IPS-15b (cell line): ENCODE data around the gene KLHL22.

Source experiments
- H3K27me3 ChIP-seq: one replicate; pipeline ENCODE4 v1.6.1; 2013; ENCODE audit warnings: low read length; ENCODE audit not compliant: control insufficient read depth, insufficient read depth
- H3K36me3 ChIP-seq: one replicate; pipeline ENCODE4 v1.6.1; 2013; ENCODE audit warnings: low read length; ENCODE audit not compliant: control insufficient read depth, insufficient read depth
- H3K4me1 ChIP-seq: one replicate; pipeline ENCODE4 v1.6.1; 2013; ENCODE audit warnings: mild to moderate bottlenecking, low read length; ENCODE audit not compliant: control insufficient read depth, insufficient read depth
- H3K4me3 ChIP-seq: one replicate; pipeline ENCODE4 v1.5.1; 2013; ENCODE audit warnings: low read depth, low read length
- H3K9ac ChIP-seq: one replicate; pipeline ENCODE4 v1.6.1; 2013; ENCODE audit warnings: low read depth, mild to moderate bottlenecking, low read length
- H3K9me3 ChIP-seq: one replicate; pipeline ENCODE4 v1.6.1; 2013; ENCODE audit warnings: mild to moderate bottlenecking, low read length; ENCODE audit not compliant: control insufficient read depth, insufficient read depth

The KLHL22 gene

DNA sequence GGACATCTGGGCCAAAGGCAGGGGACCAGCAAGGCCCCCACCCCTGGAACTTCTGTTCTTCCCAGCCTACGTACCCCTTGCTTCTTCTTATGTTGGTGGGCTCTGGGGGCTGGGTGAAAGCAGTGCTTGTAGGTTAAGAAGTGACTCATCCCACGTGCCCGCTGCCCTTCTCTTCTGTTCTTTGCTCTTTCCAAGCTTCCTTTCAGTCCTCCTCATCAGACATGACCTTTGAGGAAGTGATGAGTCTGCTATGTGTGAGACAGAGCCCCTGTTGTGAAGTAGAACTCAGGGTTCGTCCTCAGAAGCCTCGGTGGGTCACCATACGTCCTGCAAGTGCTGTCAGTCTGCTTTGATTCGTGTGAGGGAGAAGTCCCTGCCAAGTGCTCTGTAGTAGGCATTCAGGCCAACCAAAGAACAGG is 24.5 kb upstream of the KLHL22 start:
- Histone ChIP-seq H3K4me3 (no peak overlapping the region), H3K9ac (no peak overlapping the region), H3K9me3 (no peaks in the 10 kb centered on the region), H3K27me3 (no peaks in the 10 kb centered on the region), H3K4me1 (no peaks in the 10 kb centered on the region), H3K36me3 (peaks cover 11% of the 10 kb centered on the region)

DNA sequence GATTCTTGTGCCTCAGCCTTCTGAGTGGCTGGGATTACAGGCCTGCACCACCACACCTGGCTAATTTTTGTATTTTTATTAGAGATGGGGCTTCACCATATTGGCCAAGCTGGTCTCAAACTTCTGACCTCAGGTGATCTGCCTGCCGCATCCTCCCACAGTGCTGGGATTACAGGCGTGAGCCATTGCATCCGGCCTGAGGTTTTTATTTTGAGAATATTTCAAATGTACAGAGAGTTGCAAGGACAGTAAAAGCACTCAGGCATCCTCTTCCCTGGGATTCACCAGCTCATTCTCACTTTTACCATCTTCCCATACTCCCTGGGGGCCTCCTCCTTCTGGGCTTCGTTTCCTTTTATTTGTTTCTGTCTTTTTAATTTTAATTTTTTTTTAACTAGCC is 24.0 kb upstream of the KLHL22 start:
- Histone ChIP-seq H3K27me3 (no peaks in the 10 kb centered on the region), H3K9ac (no peak overlapping the region), H3K36me3 (peaks cover 16% of the 10 kb centered on the region), H3K4me1 (no peaks in the 10 kb centered on the region), H3K9me3 (no peaks in the 10 kb centered on the region), H3K4me3 (no peak overlapping the region)

DNA sequence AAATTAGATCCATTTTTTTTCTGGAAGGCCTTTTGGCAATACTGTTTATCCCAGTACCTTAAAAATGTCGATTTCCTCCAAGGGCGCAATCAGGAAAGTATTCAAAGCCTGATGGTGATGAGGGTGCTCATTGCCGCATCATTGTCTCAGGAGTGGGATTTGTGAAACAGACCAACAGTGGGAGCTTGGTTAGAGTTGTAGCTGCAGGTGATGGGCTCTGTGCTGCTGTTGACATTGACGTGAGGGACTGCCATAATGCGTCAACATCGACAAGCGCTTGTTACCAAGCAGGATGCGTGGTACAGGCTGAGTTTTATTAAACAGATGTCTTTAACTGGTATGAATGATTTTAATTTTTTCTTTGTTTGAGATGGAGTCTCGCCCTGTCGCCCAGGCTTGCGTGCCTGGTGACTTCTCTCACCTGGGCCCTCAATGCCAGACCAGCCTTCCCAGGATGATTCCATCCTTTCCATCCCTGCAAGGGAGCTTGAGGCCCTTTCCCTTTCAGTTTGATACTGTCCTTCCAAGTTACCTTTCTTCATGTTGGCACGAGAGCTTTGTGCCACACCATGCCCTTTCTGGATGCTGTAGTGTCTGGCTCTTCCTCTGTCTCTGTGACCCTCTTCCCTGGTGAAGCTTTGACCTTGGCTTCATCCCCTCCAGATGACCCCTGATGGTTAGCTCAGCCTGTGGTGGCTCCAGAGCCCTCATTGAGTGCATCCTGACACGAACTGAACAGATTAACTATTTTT is 22.4 kb upstream of the KLHL22 start:
- H3K36me3 ChIP-seq: peaks cover 17% of the 10 kb centered on the region
- H3K4me3 ChIP-seq: no peak overlapping the region
- no peaks in the 10 kb centered on the region for H3K27me3 ChIP-seq
- no peaks in the 10 kb centered on the region for H3K9me3 ChIP-seq
- no peak overlapping the region for H3K9ac ChIP-seq
- H3K4me1 ChIP-seq: no peaks in the 10 kb centered on the region

DNA sequence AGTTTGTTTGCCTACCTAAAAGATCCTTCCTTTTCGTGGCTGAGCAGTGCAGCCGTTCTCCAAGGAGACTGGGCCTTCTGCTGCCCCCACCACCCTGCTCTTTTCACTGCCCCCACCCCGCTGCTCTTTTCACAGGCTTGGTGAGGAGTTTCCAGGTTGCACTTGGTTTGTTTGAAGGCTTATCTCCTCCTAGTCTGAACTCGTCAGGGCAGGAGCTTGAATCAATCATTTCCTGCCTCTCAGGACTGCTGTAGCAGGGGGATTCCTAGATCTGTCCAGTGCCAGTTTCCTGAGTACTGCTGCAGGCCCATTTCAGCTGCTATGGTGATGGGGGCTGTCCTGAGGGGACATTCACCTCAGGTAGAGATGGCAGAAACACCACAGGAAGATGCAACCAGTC is 21.8 kb upstream of the KLHL22 start:
- Histone ChIP-seq H3K9ac (no peak overlapping the region), H3K27me3 (no peaks in the 10 kb centered on the region), H3K4me3 (no peak overlapping the region), H3K4me1 (no peaks in the 10 kb centered on the region), H3K36me3 (peaks cover 17% of the 10 kb centered on the region), H3K9me3 (no peaks in the 10 kb centered on the region)

DNA sequence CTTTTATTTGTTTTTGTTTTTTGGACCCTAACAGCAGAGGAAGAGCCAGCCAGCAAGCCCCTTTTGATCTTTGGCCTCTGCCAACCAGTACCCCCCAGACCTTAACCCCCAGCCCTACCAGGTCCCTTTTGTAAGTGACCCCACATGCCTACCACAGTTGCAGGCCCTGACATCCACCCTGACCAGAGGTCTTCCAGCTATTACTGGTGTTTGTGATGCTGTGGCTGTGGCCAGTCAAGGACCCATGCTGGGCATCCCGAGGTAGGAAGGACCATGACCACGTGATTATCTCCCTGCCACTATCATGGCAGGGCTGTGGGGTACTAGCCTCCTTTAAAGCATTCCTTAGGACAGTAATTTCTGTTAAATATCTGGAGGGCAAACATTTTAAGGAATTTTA is 20.8 kb upstream of the KLHL22 start:
- Histone ChIP-seq H3K9ac (no peak overlapping the region), H3K36me3 (peaks cover 17% of the 10 kb centered on the region)

DNA sequence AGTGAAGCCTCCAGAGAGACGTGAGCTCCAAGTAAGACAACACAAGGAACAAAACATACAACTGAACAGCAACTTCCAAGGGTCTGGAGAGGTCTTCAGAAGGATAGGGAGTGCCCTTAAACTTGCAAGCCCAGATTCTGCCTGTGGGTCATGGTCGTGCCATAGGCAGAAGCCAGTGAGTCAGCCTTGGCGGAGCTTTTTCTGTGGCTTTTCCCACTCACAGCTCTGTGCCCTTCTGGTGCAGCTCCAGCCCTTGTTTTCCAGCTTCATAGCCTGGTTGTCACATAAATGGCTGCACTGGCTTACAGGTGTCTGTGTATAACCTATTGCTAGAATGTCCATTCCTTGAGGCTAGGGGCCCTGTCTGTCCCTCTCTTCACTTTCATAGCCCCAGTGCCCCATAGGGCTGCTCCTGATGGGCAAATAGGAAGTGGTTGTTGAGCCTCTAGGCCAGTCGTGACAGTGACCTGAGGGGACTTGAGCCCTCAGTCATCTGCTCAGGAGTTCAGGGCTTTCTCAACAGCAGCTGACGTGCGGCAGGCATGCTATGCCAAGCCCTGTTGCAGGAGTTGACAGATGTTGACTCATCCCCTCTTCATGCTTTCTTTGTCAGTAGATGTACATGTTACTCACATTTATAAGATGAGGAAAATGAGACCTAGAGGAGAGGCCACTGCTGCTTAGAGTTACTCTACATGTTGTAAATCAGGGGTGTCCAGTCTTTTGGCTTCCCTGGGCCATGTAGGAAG is 19.2 kb upstream of the KLHL22 start:
- peaks cover 12% of the 10 kb centered on the region for H3K36me3 ChIP-seq

More for the DNA sequence above, 20.8 kb upstream of the KLHL22 start:
- H3K27me3 ChIP-seq: no peaks in the 10 kb centered on the region
- no peaks in the 10 kb centered on the region for H3K9me3 ChIP-seq
- H3K4me1 ChIP-seq: no peaks in the 10 kb centered on the region
- no peak overlapping the region for H3K4me3 ChIP-seq

DNA sequence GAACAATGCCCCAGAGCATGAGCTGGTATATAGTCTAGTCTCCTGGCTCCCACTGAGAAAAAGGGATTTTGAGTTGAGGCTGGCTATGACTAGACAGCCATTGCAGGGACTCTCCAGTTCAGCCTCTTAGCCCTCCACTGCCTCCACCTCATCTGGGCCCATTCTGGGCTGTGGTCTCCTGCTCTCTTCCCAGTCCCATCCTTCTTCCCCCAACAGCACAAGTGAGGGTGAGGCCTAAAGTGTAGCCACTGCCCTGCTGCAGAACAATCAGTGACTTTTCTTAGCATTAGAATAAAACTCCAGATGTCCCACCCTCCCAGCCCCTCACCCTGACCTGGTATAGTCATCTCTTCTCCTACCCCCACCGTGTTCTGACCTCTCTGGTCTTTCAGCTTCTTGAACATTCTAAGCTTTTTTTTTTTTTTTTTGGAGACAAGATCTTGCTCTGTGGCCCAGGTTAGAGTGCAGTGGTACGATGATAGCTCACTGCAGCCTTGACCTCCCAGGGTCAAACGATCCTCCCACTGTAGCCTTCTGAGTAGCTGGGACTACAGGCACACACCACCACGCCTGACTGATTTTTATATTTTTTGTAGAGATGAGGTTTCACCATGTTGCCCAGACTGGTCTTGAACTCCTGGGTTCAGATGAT is 16.1 kb upstream of the KLHL22 start:
- no peaks in the 10 kb centered on the region for H3K9me3 ChIP-seq
- no peak overlapping the region for H3K9ac ChIP-seq
- peaks cover 7% of the 10 kb centered on the region for H3K4me1 ChIP-seq
- no peaks in the 10 kb centered on the region for H3K27me3 ChIP-seq
- H3K36me3 ChIP-seq: peaks cover 6% of the 10 kb centered on the region
- H3K4me3 ChIP-seq: no peak overlapping the region

More for the DNA sequence above, 19.2 kb upstream of the KLHL22 start:
- Histone ChIP-seq H3K27me3 (no peaks in the 10 kb centered on the region), H3K4me1 (peaks cover 2% of the 10 kb centered on the region), H3K9ac (no peak overlapping the region), H3K4me3 (no peak overlapping the region), H3K9me3 (no peaks in the 10 kb centered on the region)

DNA sequence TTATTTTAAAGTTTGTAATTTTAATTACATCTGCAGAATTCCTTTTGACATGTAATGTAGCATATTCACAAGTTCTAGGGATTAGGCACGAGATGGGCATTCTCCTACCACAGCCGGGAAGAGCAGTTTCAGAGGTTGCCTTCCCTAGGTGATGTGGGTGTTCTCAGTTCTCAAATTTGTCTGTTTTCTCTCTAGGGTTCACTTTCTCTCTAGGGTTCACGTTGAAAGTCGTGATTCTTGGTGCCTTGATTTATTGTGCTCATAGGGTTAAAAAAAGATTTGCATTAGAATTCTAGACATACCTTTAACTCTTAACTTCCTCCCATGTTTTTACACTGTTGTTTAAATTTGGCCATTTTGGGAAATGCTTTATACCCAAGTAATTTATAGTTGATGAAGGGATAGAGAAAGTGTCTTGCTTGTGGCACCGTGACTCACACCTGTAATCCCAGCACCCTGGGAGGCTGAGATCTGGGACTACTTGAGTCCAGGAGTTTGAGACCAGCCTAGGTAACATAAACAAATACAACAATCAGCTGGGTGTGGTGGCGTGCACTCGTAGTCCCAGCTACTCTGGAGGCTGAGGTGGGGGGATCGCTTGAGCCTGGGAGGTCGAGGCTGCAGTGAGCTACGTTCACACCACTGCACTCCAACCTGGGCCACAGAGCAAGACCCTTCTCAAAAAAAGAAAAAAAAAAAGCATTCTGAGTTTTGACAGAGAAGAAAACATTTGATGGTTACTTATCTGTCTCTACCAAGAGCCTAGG is 15.4 kb upstream of the KLHL22 start:
- Histone ChIP-seq H3K4me3 (no peak overlapping the region), H3K36me3 (peaks cover 6% of the 10 kb centered on the region), H3K9me3 (no peaks in the 10 kb centered on the region), H3K9ac (no peak overlapping the region), H3K27me3 (no peaks in the 10 kb centered on the region), H3K4me1 (peaks cover 7% of the 10 kb centered on the region)

DNA sequence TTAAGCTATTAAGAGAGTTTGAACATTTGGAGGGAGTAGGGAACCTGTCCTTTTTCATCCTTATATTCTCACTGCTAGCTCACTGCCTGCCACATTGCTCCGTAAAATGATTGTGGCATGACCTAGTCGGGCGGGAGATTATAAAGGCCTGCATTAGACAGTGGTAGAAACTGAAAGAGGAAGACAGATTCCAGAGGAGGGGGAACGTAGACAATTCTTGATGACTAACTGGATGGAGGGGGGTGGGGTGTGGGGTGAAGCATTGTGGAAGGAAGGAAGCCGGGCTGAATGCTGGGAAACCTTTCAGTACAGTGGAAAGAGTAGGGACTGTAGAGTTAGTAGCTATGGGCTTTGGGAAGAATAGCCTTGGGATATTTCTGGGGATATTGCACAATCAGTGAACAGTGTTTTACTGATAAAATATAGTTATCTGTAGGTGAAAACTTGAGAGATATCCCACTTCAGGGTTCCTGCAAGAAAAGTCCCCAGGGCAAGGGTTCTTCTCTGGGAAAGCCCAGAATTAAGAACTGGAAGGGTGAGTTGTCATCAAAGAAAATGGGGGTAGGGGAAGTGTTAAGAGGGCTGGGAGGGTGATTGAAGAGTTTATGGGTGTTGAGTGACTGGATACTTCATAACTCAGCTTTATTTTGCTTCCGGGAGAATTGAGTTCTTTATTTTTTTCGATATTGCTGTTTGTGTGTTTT is 13.9 kb upstream of the KLHL22 start:
- peak overlapping the region; percentile 94 for H3K4me3 ChIP-seq
- H3K27me3 ChIP-seq: no peaks in the 10 kb centered on the region
- no peaks in the 10 kb centered on the region for H3K9me3 ChIP-seq
- H3K36me3 ChIP-seq: peaks cover under 1% of the 10 kb centered on the region
- H3K4me1 ChIP-seq: peaks cover 7% of the 10 kb centered on the region
- H3K9ac ChIP-seq: peak overlapping the region; percentile 54

DNA sequence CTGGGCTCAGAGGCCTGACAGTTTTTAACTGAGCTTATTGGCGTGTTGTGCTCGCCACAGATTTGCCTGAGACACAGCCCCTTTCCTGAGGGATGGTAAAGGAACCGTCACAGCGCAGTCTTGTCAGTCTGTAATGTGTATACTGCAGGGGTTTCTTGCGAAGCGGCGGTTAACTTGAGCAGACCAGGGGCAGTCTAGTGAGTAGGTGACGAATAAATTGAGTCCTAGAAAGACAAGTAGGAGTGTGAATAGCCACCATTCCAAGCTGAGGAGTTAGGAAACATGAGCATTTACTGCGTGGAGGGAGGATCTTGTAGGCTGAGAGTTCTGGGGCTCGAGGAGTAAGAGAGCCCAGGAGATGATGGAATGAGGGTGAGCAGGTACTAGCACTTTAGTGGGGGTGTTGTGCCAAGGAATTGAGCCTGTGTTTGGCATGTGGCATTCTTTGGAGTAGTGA is 13.2 kb upstream of the KLHL22 start:
- H3K27me3 ChIP-seq: no peaks in the 10 kb centered on the region
- no peaks in the 10 kb centered on the region for H3K36me3 ChIP-seq
- peaks cover 7% of the 10 kb centered on the region for H3K4me1 ChIP-seq
- peak overlapping the region; percentile 94 for H3K4me3 ChIP-seq
- H3K9me3 ChIP-seq: no peaks in the 10 kb centered on the region
- H3K9ac ChIP-seq: peak overlapping the region; percentile 14
